Endodermal cell (in vitro differentiated cells): ENCODE measurements around the gene STXBP1. TPM values are rescaled to one million over a fixed set of nuclear protein-coding genes. Genes with fewer than 3 reads are reported as not detected.

ENCODE experiments used
- DNase-seq: peaks from one replicate; pipeline ENCODE4 v3.0.0-alpha.2; 2017
- H3K27ac ChIP-seq: 2 replicates; pipeline ENCODE4 v1.5.1; 2013; ENCODE audit warnings: mild to moderate bottlenecking, low read depth, low read length, moderate library complexity
- H3K27me3 ChIP-seq: 2 replicates; pipeline ENCODE4 v1.6.1; 2013; ENCODE audit warnings: mild to moderate bottlenecking, low read length, moderate library complexity; ENCODE audit not compliant: insufficient read depth, control insufficient read depth, poor library complexity, severe bottlenecking
- H3K36me3 ChIP-seq: 2 replicates; pipeline ENCODE4 v1.7.0; 2013; ENCODE audit warnings: mild to moderate bottlenecking, low read length, moderate library complexity; ENCODE audit not compliant: control insufficient read depth, insufficient read depth
- H3K4me1 ChIP-seq: one replicate; pipeline ENCODE4 v1.7.0; 2013; ENCODE audit warnings: low read length; ENCODE audit not compliant: control insufficient read depth, insufficient read depth
- H3K4me3 ChIP-seq: 2 replicates; pipeline ENCODE4 v1.5.1; 2013; ENCODE audit warnings: mild to moderate bottlenecking, low read length, moderate library complexity
- H3K9ac ChIP-seq: 2 replicates; pipeline ENCODE4 v1.6.1; 2013; ENCODE audit warnings: mild to moderate bottlenecking, low read length, moderate library complexity; ENCODE audit not compliant: poor library complexity, severe bottlenecking; ENCODE audit errors: extremely low read depth
- H3K9me3 ChIP-seq: 2 replicates; pipeline ENCODE4 v1.6.1; 2013; ENCODE audit warnings: mild to moderate bottlenecking, low read length, moderate library complexity; ENCODE audit not compliant: control insufficient read depth
- H3K27ac Mint-ChIP-seq: 2 replicates; pipeline ENCODE4 v1.8.0; 2020; ENCODE audit warnings: mixed read lengths
- H3K27me3 Mint-ChIP-seq: 2 replicates; pipeline ENCODE4 v1.8.0; 2021; ENCODE audit warnings: mild to moderate bottlenecking, mixed read lengths; ENCODE audit not compliant: insufficient read depth
- H3K36me3 Mint-ChIP-seq: 2 replicates; pipeline ENCODE4 v1.8.0; 2020; ENCODE audit warnings: low read depth, mixed read lengths
- H3K4me1 Mint-ChIP-seq: 2 replicates; pipeline ENCODE4 v1.8.0; 2020; ENCODE audit warnings: mixed read lengths
- H3K4me3 Mint-ChIP-seq: 2 replicates; pipeline ENCODE4 v1.8.0; 2020; ENCODE audit warnings: mild to moderate bottlenecking, moderate library complexity, mixed read lengths
- H3K9me3 Mint-ChIP-seq: 2 replicates; pipeline ENCODE4 v1.8.0; 2020; ENCODE audit warnings: mild to moderate bottlenecking, mixed read lengths
- CTCF ChIP-seq: fragments of 200-600 bp; sonication (generic); conservative IDR thresholded peaks from 2 replicates; pipeline ENCODE4 v1.5.0; 2021; ENCODE audit warnings: antibody characterized with exemption, mild to moderate bottlenecking
- WGBS, 2 experiments: methylation state at CpG; one replicate each; pipeline versions ENCODE4 v1.1.5 to v1.1.7; 2013; ENCODE audit warnings: missing lambda C conversion rate in 2 of 2, mixed read lengths in 1 of 2; ENCODE audit not compliant: insufficient coverage in 1 of 2, insufficient read length in 1 of 2; 5-methylcytosine and 5-hydroxymethylcytosine counted together
- total RNA-seq, 2 donors: library from RNA; stranded (reverse); fragmentation: NEBNext Ultra II Directional in 1 of 2; extraction: Animal tissue kit (Norgen Biotek cat#: 25700) in 1 of 2; gene quantifications; 2 replicates in 1 of 2; 3 replicates in 1 of 2; pipeline ENCODE4 v1.2.1, GENCODE V29; 2021

STXBP1 gene
- total RNA-seq, 2 donors from 2014 or later: 27.8 to 46.8 TPM

GRCh38 chr9:127707766-127708165 is 95.7 kb downstream of the STXBP1 start:
- H3K9ac ChIP-seq: no peak overlapping the region
- peaks cover 8% of the 10 kb centered on the region for H3K4me1 Mint-ChIP-seq
- WGBS, 2 experiments: 80 to 85% methylated on average over 5 of the region's 5 CpGs
- H3K36me3 Mint-ChIP-seq: no peaks in the 10 kb centered on the region
- H3K27me3 Mint-ChIP-seq: no peaks in the 10 kb centered on the region
- no peaks in the 10 kb centered on the region for H3K9me3 ChIP-seq
- H3K4me3 ChIP-seq: no peak overlapping the region
- no peak overlapping the region for H3K4me3 Mint-ChIP-seq
- no peaks in the 10 kb centered on the region for H3K4me1 ChIP-seq
- no peak overlapping the region for H3K27ac ChIP-seq
- no peaks in the 10 kb centered on the region for H3K27me3 ChIP-seq
- no peaks in the 10 kb centered on the region for H3K36me3 ChIP-seq
- no peak overlapping the region for H3K27ac Mint-ChIP-seq
- no peaks in the 10 kb centered on the region for H3K9me3 Mint-ChIP-seq
- peak; percentile 54 for TF ChIP-seq CTCF
- DNase-seq: peak; percentile 62

- no peak for DNase-seq
- Histone ChIP-seq H3K4me1 (no peaks in the 10 kb centered on the region), H3K36me3 (no peaks in the 10 kb centered on the region), H3K4me3 (no peak overlapping the region), H3K9me3 (no peaks in the 10 kb centered on the region), H3K27ac (no peak overlapping the region), H3K9ac (no peak overlapping the region), H3K27me3 (no peaks in the 10 kb centered on the region)
- H3K9me3 Mint-ChIP-seq: no peaks in the 10 kb centered on the region
- H3K4me1 Mint-ChIP-seq: peaks cover 8% of the 10 kb centered on the region
- 92 to 100% methylated on average over 8 of the region's 8 CpGs for WGBS, 2 experiments
- H3K36me3 Mint-ChIP-seq: no peaks in the 10 kb centered on the region
- no peak overlapping the region for H3K4me3 Mint-ChIP-seq
- no peak overlapping the region for H3K27ac Mint-ChIP-seq
- TF ChIP-seq CTCF: no peak
- H3K27me3 Mint-ChIP-seq: no peaks in the 10 kb centered on the region
Measured at GRCh38 chr9:127708952-127709587, 97.0 kb downstream of the STXBP1 start.

GRCh38 chr9:127710204-127710783 is 98.2 kb downstream of the STXBP1 start:
- Mint-ChIP-seq H3K4me3 (no peak overlapping the region), H3K4me1 (peaks cover 8% of the 10 kb centered on the region), H3K36me3 (no peaks in the 10 kb centered on the region), H3K27ac (no peak overlapping the region), H3K27me3 (peaks cover 2% of the 10 kb centered on the region), H3K9me3 (no peaks in the 10 kb centered on the region)
- Histone ChIP-seq H3K27me3 (no peaks in the 10 kb centered on the region), H3K9ac (no peak overlapping the region), H3K36me3 (no peaks in the 10 kb centered on the region), H3K9me3 (no peaks in the 10 kb centered on the region), H3K4me1 (no peaks in the 10 kb centered on the region), H3K4me3 (no peak overlapping the region), H3K27ac (no peak overlapping the region)
- WGBS, 2 experiments: 92 to 100% methylated on average over 2 to 10 of the region's 10 CpGs
- DNase-seq: no peak
- TF ChIP-seq CTCF: no peak
